Upper lobe of left lung (tissue), 4 donors: ENCODE data around the gene LRRFIP1.

ENCODE experiments used
- EP300 ChIP-seq, 4 donors: sonication (generic); formaldehyde crosslinking; IDR thresholded peaks; one replicate each; pipeline ENCODE4 v1.5.1; 2017; ENCODE audit warnings: antibody characterized with exemption in 4 of 4, control low read depth in 2 of 4
- POLR2A ChIP-seq, 4 donors: fragments of 450-650 bp; IDR thresholded peaks; one replicate each; pipeline ENCODE4 v1.5.1; 2016 to 2017; ENCODE audit warnings: antibody characterized with exemption in 4 of 4, mild to moderate bottlenecking in 2 of 4
- POLR2AphosphoS5 ChIP-seq, 2 donors: sonication (generic); formaldehyde crosslinking; IDR thresholded peaks; one replicate each; pipeline ENCODE4 v1.5.1; 2017; ENCODE audit warnings: antibody characterized with exemption in 2 of 2
- TF ChIP-seq, protein P1 (sequence below), 6 experiments: fragments of 450-650 bp in 4 of 6; fragments of 200-600 bp in 2 of 6; sonication (generic) in 2 of 6; IDR thresholded peaks; one replicate each; pipeline ENCODE4 v1.5.1; 2016 to 2019; ENCODE audit warnings: antibody characterized with exemption in 6 of 6

DNA sequence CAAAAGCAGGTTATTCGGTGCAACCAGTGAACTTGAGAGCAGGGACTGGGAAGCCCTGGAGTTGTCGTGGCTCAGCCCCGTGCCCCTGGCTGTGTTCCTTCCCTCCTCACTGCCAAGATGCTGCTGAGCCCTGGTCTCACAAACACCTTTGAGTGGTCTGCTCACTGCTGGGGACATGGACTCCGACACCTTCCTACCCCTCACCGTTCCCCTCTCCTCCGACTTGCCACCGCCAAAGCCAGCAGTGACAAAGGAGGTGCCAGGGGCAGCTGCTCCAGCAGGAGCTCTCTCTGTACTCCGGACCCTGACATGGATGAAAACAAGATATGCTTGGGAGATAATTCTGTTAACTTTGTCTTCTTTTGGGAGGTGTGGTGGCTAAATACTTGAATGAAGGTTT, 17.9 kb downstream of the LRRFIP1 start:
- TF ChIP-seq, protein P1, sequence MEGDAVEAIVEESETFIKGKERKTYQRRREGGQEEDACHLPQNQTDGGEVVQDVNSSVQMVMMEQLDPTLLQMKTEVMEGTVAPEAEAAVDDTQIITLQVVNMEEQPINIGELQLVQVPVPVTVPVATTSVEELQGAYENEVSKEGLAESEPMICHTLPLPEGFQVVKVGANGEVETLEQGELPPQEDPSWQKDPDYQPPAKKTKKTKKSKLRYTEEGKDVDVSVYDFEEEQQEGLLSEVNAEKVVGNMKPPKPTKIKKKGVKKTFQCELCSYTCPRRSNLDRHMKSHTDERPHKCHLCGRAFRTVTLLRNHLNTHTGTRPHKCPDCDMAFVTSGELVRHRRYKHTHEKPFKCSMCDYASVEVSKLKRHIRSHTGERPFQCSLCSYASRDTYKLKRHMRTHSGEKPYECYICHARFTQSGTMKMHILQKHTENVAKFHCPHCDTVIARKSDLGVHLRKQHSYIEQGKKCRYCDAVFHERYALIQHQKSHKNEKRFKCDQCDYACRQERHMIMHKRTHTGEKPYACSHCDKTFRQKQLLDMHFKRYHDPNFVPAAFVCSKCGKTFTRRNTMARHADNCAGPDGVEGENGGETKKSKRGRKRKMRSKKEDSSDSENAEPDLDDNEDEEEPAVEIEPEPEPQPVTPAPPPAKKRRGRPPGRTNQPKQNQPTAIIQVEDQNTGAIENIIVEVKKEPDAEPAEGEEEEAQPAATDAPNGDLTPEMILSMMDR (IDR thresholded peaks at IDR 0.05) = no peak
- TF ChIP-seq POLR2AphosphoS5 (IDR thresholded peaks at IDR 0.05) = no peak
- TF ChIP-seq POLR2A (IDR thresholded peaks at IDR 0.05) = no peak
- TF ChIP-seq EP300 (IDR thresholded peaks at IDR 0.05) = no peak
